GM10266 (cell line): ENCODE measurements around the gene IL22RA2.

Experiments
- DNase-seq: peaks from one replicate; pipeline ENCODE4 v3.0.0; 2012; ENCODE audit errors: extremely low spot score
- TF ChIP-seq, protein P1 (sequence below): IDR thresholded peaks from 2 replicates; pipeline ENCODE4 v1.5.1; 2012; ENCODE audit warnings: mild to moderate bottlenecking, low read depth; ENCODE audit not compliant: control insufficient read depth, insufficient read depth; ENCODE audit errors: missing control alignments

The IL22RA2 gene

DNA sequence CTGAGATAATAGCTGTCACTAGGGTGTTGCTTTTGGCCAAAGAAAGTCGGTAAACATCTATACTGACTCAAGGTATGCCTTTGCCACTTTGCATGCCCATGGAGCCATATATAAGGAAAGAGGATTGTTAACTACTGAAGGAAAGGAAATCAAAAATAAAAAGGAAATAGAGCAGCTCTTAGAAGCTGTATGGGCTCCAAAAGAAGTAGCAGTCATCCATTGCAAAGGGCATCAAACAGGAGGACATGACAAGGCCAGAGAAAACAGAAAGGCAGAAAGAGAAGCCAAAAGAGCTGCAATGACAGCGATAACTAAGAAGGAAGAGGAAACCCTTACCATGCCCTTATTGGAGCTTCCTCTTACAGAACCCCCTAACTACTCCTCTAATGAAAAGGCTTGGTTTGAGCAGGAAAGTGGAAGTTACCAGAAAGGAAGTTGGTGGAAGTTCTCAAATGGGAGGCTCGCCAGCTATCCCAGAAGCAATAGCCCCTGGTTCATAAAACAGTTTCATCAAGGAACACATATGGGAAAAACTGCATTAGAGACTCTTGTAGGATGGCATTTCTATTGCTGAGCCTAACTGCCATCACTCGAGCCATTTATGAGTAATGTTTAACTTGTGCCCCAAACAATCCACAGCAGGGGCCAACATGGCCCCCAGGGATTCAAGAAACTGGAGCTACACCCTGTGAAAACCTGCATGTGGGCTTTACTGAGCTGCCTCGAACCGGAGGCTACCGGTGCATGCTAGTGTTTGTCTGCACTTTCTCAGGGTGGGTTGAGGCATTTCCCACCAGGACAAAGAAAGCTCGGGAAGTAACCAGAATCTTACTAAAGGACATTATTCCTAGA, 7.0 kb downstream of the IL22RA2 start:
- TF ChIP-seq, protein P1, sequence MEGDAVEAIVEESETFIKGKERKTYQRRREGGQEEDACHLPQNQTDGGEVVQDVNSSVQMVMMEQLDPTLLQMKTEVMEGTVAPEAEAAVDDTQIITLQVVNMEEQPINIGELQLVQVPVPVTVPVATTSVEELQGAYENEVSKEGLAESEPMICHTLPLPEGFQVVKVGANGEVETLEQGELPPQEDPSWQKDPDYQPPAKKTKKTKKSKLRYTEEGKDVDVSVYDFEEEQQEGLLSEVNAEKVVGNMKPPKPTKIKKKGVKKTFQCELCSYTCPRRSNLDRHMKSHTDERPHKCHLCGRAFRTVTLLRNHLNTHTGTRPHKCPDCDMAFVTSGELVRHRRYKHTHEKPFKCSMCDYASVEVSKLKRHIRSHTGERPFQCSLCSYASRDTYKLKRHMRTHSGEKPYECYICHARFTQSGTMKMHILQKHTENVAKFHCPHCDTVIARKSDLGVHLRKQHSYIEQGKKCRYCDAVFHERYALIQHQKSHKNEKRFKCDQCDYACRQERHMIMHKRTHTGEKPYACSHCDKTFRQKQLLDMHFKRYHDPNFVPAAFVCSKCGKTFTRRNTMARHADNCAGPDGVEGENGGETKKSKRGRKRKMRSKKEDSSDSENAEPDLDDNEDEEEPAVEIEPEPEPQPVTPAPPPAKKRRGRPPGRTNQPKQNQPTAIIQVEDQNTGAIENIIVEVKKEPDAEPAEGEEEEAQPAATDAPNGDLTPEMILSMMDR, result no peak
- no peak for DNase-seq

DNA sequence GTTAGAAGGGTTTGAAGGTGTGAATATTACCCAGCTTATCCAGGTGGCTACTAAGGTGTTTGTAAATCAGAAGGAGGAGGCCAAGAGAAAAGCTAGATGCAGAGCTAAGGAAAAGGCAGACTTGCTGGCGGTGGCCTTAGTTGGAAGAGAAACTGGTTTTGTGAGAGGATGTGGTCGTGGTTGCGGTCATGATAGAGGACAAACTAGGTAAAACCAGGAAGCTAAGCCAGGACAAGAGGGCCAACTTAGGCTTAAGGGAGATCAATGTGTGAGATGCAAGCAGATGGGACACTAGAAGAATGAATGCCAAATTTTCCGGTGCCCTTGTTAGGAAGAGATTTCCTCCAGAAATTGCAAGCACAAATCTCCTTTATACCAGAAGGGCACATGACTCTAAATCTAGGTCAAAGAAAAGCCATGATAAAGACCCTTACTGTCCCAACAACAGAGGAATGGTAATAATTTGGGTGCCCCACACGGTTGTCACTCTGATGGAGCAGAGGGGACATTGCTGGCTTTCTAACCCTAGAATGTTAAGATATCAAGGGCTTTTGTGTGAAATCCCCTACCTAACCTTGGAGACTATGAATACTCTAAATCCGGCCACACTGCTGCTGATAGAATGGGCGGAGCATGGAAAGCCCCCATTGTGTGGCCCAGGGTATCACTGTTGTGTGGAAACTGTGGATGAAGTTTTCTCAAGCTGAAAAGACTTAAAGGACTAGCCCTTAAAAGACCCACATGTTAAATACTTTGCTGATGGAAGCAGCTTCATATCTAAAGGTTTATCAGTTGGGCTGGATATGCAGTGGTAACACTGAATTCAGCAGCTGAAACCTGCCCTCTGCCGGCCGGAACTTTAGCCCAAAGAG, 7.8 kb downstream of the IL22RA2 start:
- TF ChIP-seq, protein P1, result peak; percentile 71
- peak; percentile 44 for DNase-seq

DNA sequence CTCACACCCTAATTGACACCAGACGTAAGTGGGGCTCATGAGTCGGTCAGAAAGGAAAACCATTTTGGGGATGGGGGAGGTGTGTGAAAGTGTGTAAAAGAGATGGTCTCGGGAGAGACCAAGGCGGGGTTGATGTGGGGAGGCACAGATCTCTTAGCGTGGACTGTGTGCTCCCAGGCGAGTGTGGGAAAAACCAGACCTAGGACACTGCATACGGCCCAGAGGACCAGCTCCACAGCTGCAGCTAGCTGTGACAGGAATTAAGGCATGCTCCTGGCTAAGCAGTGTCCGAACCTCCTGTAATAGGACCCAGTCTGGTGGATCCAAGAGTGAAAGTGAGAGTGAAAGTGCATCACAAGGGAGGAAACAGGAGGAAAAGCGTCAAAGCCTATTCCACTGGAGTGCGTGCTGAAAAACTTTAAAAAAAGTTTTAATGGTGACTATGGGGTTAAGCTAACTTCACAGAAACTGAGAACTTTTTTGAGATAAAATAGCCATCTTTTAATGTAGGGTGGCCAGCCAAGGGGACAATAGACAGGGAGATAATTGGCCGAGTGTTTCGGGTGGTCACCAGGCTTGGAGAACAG, 9.6 kb downstream of the IL22RA2 start:
- TF ChIP-seq, protein P1, result no peak
- no peak for DNase-seq

DNA sequence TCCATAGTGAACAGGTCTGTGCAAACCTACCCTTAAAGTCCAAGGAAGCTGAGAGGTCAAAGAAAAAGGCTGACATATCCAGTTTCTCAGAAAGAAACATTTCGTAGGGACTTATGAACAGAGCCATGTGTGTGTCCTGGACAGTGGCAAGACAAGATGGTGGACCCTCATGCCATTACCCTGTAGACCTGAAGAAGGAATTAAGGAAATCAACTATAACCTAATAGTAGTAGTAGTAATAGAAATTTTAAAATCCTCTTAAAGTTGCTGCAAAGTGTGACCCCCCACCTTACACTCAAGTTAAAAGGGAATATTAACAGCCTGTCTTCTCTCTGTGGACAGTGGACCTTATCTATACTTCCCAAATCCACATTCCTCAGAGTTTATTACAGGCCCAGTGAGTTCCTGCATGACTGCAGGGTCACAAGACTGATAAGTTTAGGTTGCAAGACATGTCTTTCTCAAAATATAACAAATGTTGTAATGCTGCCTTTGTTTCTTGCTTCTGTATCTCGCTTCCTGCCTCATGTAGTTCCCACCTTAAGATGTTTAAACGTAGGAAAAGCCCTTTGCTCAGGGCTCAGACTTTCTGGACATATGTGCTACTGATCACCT, 10.6 kb downstream of the IL22RA2 start:
- TF ChIP-seq, protein P1, result no peak
- no peak for DNase-seq

DNA sequence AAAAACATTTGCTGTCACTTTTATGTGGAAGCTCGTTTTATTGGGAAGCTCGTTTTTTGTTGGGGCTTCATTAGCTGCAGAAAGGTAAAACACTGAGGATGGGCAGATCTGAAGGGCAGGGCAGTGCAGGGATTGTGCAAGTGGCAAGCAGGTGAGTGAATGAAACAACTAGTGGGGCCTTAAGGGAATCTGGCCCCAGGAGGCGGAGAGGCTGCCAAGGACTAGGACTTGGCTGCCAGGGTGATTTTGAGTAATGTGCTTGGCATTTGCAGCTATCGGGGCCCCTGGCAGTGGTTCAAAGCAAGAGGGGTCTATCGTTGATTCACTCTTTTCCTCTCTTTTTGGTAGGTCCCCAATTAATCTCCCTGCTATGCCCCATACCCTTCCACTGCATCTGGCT, 11.5 kb downstream of the IL22RA2 start:
- DNase-seq, result no peak
- TF ChIP-seq, protein P1, result no peak

DNA sequence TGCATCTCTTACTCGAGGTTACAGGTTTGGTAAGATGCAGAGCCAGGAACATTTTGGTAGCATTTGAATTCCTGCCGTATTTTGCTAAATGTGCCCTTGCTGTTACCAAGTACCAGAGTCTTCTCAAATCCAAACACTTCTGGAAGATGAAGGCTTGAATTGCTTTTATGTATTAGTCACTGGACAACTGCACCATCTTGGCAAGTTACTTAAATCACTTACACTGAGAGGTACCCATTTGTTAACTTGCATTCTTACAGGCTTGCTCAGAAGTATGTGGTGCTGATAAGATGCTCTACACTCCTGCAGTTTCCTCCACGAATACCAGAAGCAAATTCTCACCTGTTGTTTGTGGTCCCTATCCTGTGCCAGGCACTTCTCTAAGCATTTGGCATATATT, 12.7 kb downstream of the IL22RA2 start:
- no peak for DNase-seq

More for the DNA sequence above, 12.7 kb downstream of the IL22RA2 start:
- TF ChIP-seq, protein P1, result no peak
